HL-60 (cell line): ENCODE results near the gene HK3.

Source experiments
- DNase-seq, 2 experiments: peaks; one replicate each; pipeline ENCODE4 v3.0.0-alpha.2; 2010 to 2020; ENCODE audit warnings: low read depth in 1 of 2, low spot score in 1 of 2
- H3K27ac ChIP-seq: fragments of 250-450 bp; sonication (Bioruptor Pico); replicated peaks from 2 replicates; pipeline ENCODE4 v1.5.1; 2020; ENCODE audit warnings: mild to moderate bottlenecking, moderate library complexity
- H3K27me3 ChIP-seq: fragments of 250-450 bp; sonication (Bioruptor Pico); 2 replicates; pipeline ENCODE4 v1.5.1; 2021; ENCODE audit warnings: mild to moderate bottlenecking, moderate library complexity; ENCODE audit not compliant: insufficient read depth, poor library complexity, severe bottlenecking
- H3K4me3 ChIP-seq: replicated peaks from 2 replicates; pipeline ENCODE4 v1.5.1; 2011; ENCODE audit warnings: mild to moderate bottlenecking, control low read depth, low read length; ENCODE audit not compliant: insufficient read depth
- GABPA ChIP-seq: IDR thresholded peaks from 2 replicates; pipeline ENCODE4 v1.6.1; 2012; ENCODE audit warnings: low read depth
- POLR2AphosphoS5 ChIP-seq: IDR thresholded peaks from 2 replicates; pipeline ENCODE4 v1.6.1; 2012; ENCODE audit warnings: low read depth
- SPI1 ChIP-seq: IDR thresholded peaks from 2 replicates; pipeline ENCODE4 v1.6.1; 2012; ENCODE audit warnings: low read depth, mild to moderate bottlenecking, borderline replicate concordance
- TF ChIP-seq, protein P1 (sequence below): IDR thresholded peaks from one replicate; pipeline ENCODE4 v1.5.1; 2011; ENCODE audit warnings: low read length, control low read depth, inconsistent platforms; ENCODE audit not compliant: insufficient read depth
- TF ChIP-seq, protein P2 (sequence below): IDR thresholded peaks from 2 replicates; pipeline ENCODE4 v1.6.1; 2012; ENCODE audit warnings: low read depth; ENCODE audit not compliant: insufficient replicate concordance

HK3 gene

DNA sequence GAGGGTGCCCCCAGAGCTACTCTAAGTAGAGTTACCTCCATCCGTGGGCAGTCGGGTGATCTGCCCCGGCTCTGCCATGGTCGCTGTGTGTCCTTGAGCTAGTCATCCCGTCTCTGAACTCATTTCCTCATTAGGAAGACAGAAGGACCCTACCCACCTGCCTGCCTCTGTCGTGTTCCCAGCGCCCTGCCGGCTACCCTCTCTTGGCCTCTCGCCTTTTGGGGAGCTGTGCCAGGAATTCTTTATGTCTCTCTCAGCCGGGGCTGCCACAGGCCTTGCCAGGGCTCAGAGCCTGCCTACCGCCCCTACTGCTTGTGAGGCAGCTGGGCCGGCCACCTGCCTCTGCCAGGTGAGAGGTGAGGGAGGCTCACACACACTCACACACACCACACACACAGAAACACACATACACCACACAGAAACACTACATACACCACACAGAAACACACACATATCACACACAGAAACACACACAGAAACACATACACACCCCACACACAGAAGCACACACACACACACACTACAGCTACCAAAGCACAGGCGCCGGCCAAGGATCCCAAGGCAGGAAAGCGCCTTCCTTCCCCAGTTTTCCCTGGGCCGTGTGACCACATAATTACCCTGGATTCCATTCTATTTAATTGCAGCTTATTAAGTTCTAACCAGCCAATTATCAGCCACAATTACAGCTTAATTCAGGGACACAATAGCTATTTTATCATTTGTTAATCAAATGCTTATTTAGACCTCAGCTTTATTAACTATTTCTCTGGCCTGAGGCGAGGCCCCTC, 47.1 kb downstream of the HK3 start:
- Histone ChIP-seq H3K27ac (no peak overlapping the region), H3K27me3 (peaks cover 4% of the 10 kb centered on the region), H3K4me3 (no peak overlapping the region)
- TF ChIP-seq, protein P1, sequence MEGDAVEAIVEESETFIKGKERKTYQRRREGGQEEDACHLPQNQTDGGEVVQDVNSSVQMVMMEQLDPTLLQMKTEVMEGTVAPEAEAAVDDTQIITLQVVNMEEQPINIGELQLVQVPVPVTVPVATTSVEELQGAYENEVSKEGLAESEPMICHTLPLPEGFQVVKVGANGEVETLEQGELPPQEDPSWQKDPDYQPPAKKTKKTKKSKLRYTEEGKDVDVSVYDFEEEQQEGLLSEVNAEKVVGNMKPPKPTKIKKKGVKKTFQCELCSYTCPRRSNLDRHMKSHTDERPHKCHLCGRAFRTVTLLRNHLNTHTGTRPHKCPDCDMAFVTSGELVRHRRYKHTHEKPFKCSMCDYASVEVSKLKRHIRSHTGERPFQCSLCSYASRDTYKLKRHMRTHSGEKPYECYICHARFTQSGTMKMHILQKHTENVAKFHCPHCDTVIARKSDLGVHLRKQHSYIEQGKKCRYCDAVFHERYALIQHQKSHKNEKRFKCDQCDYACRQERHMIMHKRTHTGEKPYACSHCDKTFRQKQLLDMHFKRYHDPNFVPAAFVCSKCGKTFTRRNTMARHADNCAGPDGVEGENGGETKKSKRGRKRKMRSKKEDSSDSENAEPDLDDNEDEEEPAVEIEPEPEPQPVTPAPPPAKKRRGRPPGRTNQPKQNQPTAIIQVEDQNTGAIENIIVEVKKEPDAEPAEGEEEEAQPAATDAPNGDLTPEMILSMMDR, result no peak
- TF ChIP-seq, protein P2, sequence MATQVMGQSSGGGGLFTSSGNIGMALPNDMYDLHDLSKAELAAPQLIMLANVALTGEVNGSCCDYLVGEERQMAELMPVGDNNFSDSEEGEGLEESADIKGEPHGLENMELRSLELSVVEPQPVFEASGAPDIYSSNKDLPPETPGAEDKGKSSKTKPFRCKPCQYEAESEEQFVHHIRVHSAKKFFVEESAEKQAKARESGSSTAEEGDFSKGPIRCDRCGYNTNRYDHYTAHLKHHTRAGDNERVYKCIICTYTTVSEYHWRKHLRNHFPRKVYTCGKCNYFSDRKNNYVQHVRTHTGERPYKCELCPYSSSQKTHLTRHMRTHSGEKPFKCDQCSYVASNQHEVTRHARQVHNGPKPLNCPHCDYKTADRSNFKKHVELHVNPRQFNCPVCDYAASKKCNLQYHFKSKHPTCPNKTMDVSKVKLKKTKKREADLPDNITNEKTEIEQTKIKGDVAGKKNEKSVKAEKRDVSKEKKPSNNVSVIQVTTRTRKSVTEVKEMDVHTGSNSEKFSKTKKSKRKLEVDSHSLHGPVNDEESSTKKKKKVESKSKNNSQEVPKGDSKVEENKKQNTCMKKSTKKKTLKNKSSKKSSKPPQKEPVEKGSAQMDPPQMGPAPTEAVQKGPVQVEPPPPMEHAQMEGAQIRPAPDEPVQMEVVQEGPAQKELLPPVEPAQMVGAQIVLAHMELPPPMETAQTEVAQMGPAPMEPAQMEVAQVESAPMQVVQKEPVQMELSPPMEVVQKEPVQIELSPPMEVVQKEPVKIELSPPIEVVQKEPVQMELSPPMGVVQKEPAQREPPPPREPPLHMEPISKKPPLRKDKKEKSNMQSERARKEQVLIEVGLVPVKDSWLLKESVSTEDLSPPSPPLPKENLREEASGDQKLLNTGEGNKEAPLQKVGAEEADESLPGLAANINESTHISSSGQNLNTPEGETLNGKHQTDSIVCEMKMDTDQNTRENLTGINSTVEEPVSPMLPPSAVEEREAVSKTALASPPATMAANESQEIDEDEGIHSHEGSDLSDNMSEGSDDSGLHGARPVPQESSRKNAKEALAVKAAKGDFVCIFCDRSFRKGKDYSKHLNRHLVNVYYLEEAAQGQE, result no peak
- TF ChIP-seq GABPA (no peak), POLR2AphosphoS5 (no peak), SPI1 (no peak)
- DNase-seq, result no peak

GRCh38 chr5:176851380-176851779, 47.8 kb downstream of the HK3 start:
- Histone ChIP-seq H3K27ac (no peak overlapping the region), H3K4me3 (no peak overlapping the region), H3K27me3 (peaks cover 9% of the 10 kb centered on the region)
- DNase-seq, result no peak
- TF ChIP-seq, protein P2, result no peak
- TF ChIP-seq SPI1 (no peak), POLR2AphosphoS5 (no peak), GABPA (no peak)
- TF ChIP-seq, protein P1, result no peak

- no peak overlapping the region for H3K27ac ChIP-seq
- peaks cover 14% of the 10 kb centered on the region for H3K27me3 ChIP-seq
- DNase-seq, result no peak
- TF ChIP-seq POLR2AphosphoS5 (no peak), GABPA (no peak), SPI1 (no peak)
- TF ChIP-seq, protein P2, result no peak
- TF ChIP-seq, protein P1, result no peak
- no peak overlapping the region for H3K4me3 ChIP-seq
Observed at GRCh38 chr5:176850371-176851245, 48.5 kb downstream of the HK3 start.
